Psoas muscle (tissue), 8 donors: ENCODE results near the gene RASA4B. TPM values are rescaled to one million over a fixed set of nuclear protein-coding genes. Genes with fewer than 3 reads are reported as not detected.
A peak's percentile ranks its signal among the peaks of the same experiment; 100 is the strongest.
"Not testable (repeated sequence)": the region's sequence is repeated elsewhere in the genome, so short reads cannot be mapped to it uniquely, and the experiment has no call there.

Experiments used
- ATAC-seq, 4 donors: fragments of 200-7000 bp; cut with Tn5 transposase; one replicate each; pipeline ENCODE4 v1.9.1; 2020; ENCODE audit warnings: moderate library complexity in 3 of 4, mild to moderate bottlenecking in 2 of 4
- DNase-seq, 2 donors: peaks; one replicate each; pipeline ENCODE4 v3.0.0-alpha.2; 2020
- H3K27ac ChIP-seq: fragments of 200-600 bp; one replicate; pipeline ENCODE4 v1.8.0; 2022
- H3K27me3 ChIP-seq, 3 donors: fragments of 200-600 bp in 1 of 3; one replicate each; pipeline versions ENCODE4 v1.6.1 to v1.8.0; 2013 to 2022; ENCODE audit warnings: low read length in 2 of 3, mild to moderate bottlenecking in 2 of 3, moderate library complexity in 1 of 3; ENCODE audit not compliant: insufficient read depth in 3 of 3
- H3K36me3 ChIP-seq, 2 donors: fragments of 200-600 bp in 1 of 2; one replicate each; pipeline versions ENCODE4 v1.6.1 to v1.8.0; 2013 to 2022; ENCODE audit warnings: low read depth in 1 of 2, mild to moderate bottlenecking in 1 of 2, moderate library complexity in 1 of 2; ENCODE audit not compliant: insufficient read depth in 1 of 2
- H3K4me1 ChIP-seq: fragments of 200-600 bp; one replicate; pipeline ENCODE4 v1.8.0; 2022
- H3K4me3 ChIP-seq: fragments of 200-600 bp; one replicate; pipeline ENCODE4 v1.8.0; 2022; ENCODE audit warnings: mild to moderate bottlenecking
- H3K9me3 ChIP-seq: fragments of 200-600 bp; one replicate; pipeline ENCODE4 v1.8.0; 2022
- WGBS, 3 donors: extraction: QIAGEN DNeasy Blood & Tissue Kit; methylation state at CpG; one replicate each; pipeline versions ENCODE4 v1.1.6 to v1.1.7; 2013; 5-methylcytosine and 5-hydroxymethylcytosine counted together
- intact Hi-C, 2 donors: fragments of 100-400 bp; cut with DNase I; formaldehyde crosslinking; loops; one replicate each; pipeline versions ENCODE4 v1.11.0 to v1.14.2; 2022
- long read RNA-seq, 2 donors: library from polyadenylated mRNA; unstranded; transcript quantifications; one replicate each; pipeline ENCODE4 v2.0.0, GENCODE V29; 2021
- polyA plus RNA-seq, 3 donors: library from polyadenylated mRNA; stranded (reverse); fragments of 200-250 nt; gene quantifications; one replicate each; pipeline ENCODE4 v1.2.3, GENCODE V29; 2013
- total RNA-seq, 4 donors: library from RNA; stranded (reverse); fragmentation: NEBNext Ultra II Directional in 2 of 4; extraction: Animal tissue kit (Norgen Biotek cat#: 25700) in 2 of 4; gene quantifications; one replicate each; pipeline versions ENCODE4 v1.2.1 to v1.2.4, GENCODE V29; 2021 to 2023
- donor health status: healthy with polysubstance abuse.
- donor health status: DM: no; HTN: no; CAD: no; lungs with moderate emphysema.
- donor health status: Bipolar disorder and iron deficiency.
- donor health status: healthy.
- donor health status: DM: yes; HTN: yes; CAD: no.
- donor health status: DM: no; HTN: no; CAD: no.
- donor health status: DM: no; HTN: no; CAD: no.
- donor health status: DM: yes; HTN: yes; CAD: no.

Gene RASA4B
- total RNA-seq: 100 to 1,000 TPM in 1 of 4 donors, 10 to 100 TPM in 3; 85.1 to 139 (median 88.8) TPM
- polyA plus RNA-seq: 100 to 1,000 TPM in 1 of 3 donors, 10 to 100 TPM in 2; 29.5 to 116 (median 49.0) TPM
- long read RNA-seq, donor 1, transcript RASA4B-202 (21 exons, 2,931 nt): major isoform, 62 of 92 reads
- long read RNA-seq, donor 1, partial matches to known transcripts: 12 of 92 reads
- long read RNA-seq, donor 1, other reads (novel, unspliced or antisense): 17 of 92 reads
- long read RNA-seq, donor 2, transcript RASA4B-202 (21 exons, 2,931 nt): major isoform, 5 of 82 reads
- long read RNA-seq, donor 2, partial matches to known transcripts: 42 of 82 reads
- long read RNA-seq, donor 2, other reads (novel, unspliced or antisense): 35 of 82 reads

- H3K9me3 ChIP-seq, intact Hi-C loops, H3K27ac ChIP-seq, H3K27me3 ChIP-seq, H3K4me1 ChIP-seq, H3K36me3 ChIP-seq: not testable (repeated sequence)
- 0 to 4% (median 0%) methylated on average over 9 to 21 of the region's 61 CpGs for WGBS, 3 donors
- H3K4me3 ChIP-seq: peak within 1 kb of the TSS; percentile 42
- peak; percentile 72 to 81 (median 76) for ATAC-seq
- peak; percentile 15 to 35 for DNase-seq
Measured at GRCh38 chr7:102517550-102518147, at the start of gene RASA4B. TSS of gene RASA4B (minus strand) at chr7:102517777. CDS start at chr7:102517710, 67 bp downstream.

GRCh38 chr7:102550808-102551422, 33.3 kb upstream of the RASA4B start, which contains the start of gene SPDYE2:
TSS of gene SPDYE2 (plus strand) at chr7:102551226. CDS start at chr7:102553256, 2,030 bp downstream.
- peak; percentile 19 to 46 (median 36) for ATAC-seq
- H3K4me1 ChIP-seq, H3K36me3 ChIP-seq, DNase-seq, H3K27me3 ChIP-seq, H3K27ac ChIP-seq, intact Hi-C loops, H3K9me3 ChIP-seq, H3K4me3 ChIP-seq: not testable (repeated sequence)
- WGBS, 3 donors: no CpG with 5 or more reads among the region's 6 CpGs

- H3K27me3 ChIP-seq, H3K27ac ChIP-seq, intact Hi-C loops, DNase-seq, H3K9me3 ChIP-seq, H3K4me3 ChIP-seq, H3K4me1 ChIP-seq, H3K36me3 ChIP-seq, ATAC-seq: not testable (repeated sequence)
- WGBS, 3 donors: 64 to 91% methylated on average over 1 to 2 of the region's 6 CpGs; no CpG with 5 or more reads in 1 of the 3 donors
Measured at GRCh38 chr7:102546353-102546752, 28.8 kb upstream of the RASA4B start.

GRCh38 chr7:102545288-102545687, 27.7 kb upstream of the RASA4B start:
- not testable (repeated sequence) for H3K4me3 ChIP-seq
- 94 to 96% (median 95%) methylated on average over 6 to 8 of the region's 12 CpGs for WGBS, 3 donors

GRCh38 chr7:102544372-102544771, 26.8 kb upstream of the RASA4B start:
- H3K36me3 ChIP-seq, H3K4me3 ChIP-seq, H3K4me1 ChIP-seq, H3K27ac ChIP-seq, H3K27me3 ChIP-seq, intact Hi-C loops, H3K9me3 ChIP-seq, DNase-seq: not testable (repeated sequence)
- peak in 1 of 4 donors; percentile 6 for ATAC-seq
- no CpG with 5 or more reads among the region's 1 CpG for WGBS, 3 donors

More at GRCh38 chr7:102545288-102545687, 27.7 kb upstream of the RASA4B start:
- H3K27ac ChIP-seq, intact Hi-C loops, ATAC-seq, H3K9me3 ChIP-seq, H3K27me3 ChIP-seq, H3K4me1 ChIP-seq, H3K36me3 ChIP-seq: not testable (repeated sequence)
- DNase-seq: peak in 1 of 2 donors; percentile 3

- H3K27me3 ChIP-seq, H3K9me3 ChIP-seq, DNase-seq, H3K4me1 ChIP-seq, H3K36me3 ChIP-seq, H3K4me3 ChIP-seq, H3K27ac ChIP-seq, intact Hi-C loops: not testable (repeated sequence)
- WGBS, 3 donors: no CpG with 5 or more reads among the region's 8 CpGs
- ATAC-seq: peak in 1 of 4 donors; percentile 20
Measured at GRCh38 chr7:102543596-102543995, 26.0 kb upstream of the RASA4B start, which contains the start of gene UPK3BL2. TSS of gene UPK3BL2 (minus strand) at chr7:102543696. CDS start at chr7:102543636, 60 bp downstream.

GRCh38 chr7:102542771-102543170, 25.2 kb upstream of the RASA4B start:
- H3K4me3 ChIP-seq, H3K9me3 ChIP-seq, H3K27ac ChIP-seq, intact Hi-C loops, H3K4me1 ChIP-seq, H3K36me3 ChIP-seq, ATAC-seq, H3K27me3 ChIP-seq: not testable (repeated sequence)
- 94 to 97% (median 96%) methylated on average over 7 of the region's 11 CpGs for WGBS, 3 donors
- peak in 1 of 2 donors; percentile 8 for DNase-seq

- H3K4me3 ChIP-seq, H3K27me3 ChIP-seq, H3K36me3 ChIP-seq, H3K4me1 ChIP-seq, intact Hi-C loops, H3K27ac ChIP-seq, H3K9me3 ChIP-seq: not testable (repeated sequence)
- WGBS, 3 donors: 96 to 100% (median 99%) methylated on average over 3 to 4 of the region's 8 CpGs
- DNase-seq (peak in 1 of 2 donors; percentile 5), ATAC-seq (peak in 2 of 4 donors; percentile 1)
Measured at GRCh38 chr7:102542083-102542482, 24.5 kb upstream of the RASA4B start.

- H3K27ac ChIP-seq, intact Hi-C loops: not testable (repeated sequence)
- WGBS, 3 donors: 89 to 97% (median 93%) methylated on average over 4 of the region's 6 CpGs
Measured at GRCh38 chr7:102540604-102541003, 23.0 kb upstream of the RASA4B start.

GRCh38 chr7:102535062-102535615, 17.6 kb upstream of the RASA4B start:
- 64 to 87% (median 78%) methylated on average over 3 of the region's 8 CpGs for WGBS, 3 donors
- H3K4me1 ChIP-seq: not testable (repeated sequence)

More at GRCh38 chr7:102540604-102541003, 23.0 kb upstream of the RASA4B start:
- not testable (repeated sequence) for H3K4me3 ChIP-seq, H3K27me3 ChIP-seq, H3K9me3 ChIP-seq, ATAC-seq, H3K36me3 ChIP-seq, H3K4me1 ChIP-seq
- DNase-seq: peak in 1 of 2 donors; percentile 5

More at GRCh38 chr7:102535062-102535615, 17.6 kb upstream of the RASA4B start:
- H3K36me3 ChIP-seq, H3K27ac ChIP-seq, H3K9me3 ChIP-seq, H3K27me3 ChIP-seq, intact Hi-C loops, H3K4me3 ChIP-seq, ATAC-seq, DNase-seq: not testable (repeated sequence)
